KOPT-K1 (cell line): Measurements from ENCODE around the gene PCDHGC4.

Source experiments
- H3K27ac ChIP-seq: fragments of 200-600 bp; sonication (generic); 2 replicates; pipeline ENCODE4 v1.5.1; 2016; ENCODE audit warnings: antibody characterized with exemption, mild to moderate bottlenecking, low read depth, low read length; ENCODE audit not compliant: poor library complexity, severe bottlenecking
- H3K36me3 ChIP-seq: fragments of 200-600 bp; sonication (generic); 2 replicates; pipeline ENCODE4 v1.5.1; 2017; ENCODE audit warnings: antibody characterized with exemption, mild to moderate bottlenecking, low read length, moderate library complexity; ENCODE audit not compliant: insufficient read depth
- H3K9me3 ChIP-seq: fragments of 200-600 bp; sonication (generic); 2 replicates; pipeline ENCODE4 v1.5.1; 2017; ENCODE audit warnings: antibody characterized with exemption, low read length, mild to moderate bottlenecking; ENCODE audit not compliant: insufficient read depth, poor library complexity, severe bottlenecking

Gene PCDHGC4

DNA sequence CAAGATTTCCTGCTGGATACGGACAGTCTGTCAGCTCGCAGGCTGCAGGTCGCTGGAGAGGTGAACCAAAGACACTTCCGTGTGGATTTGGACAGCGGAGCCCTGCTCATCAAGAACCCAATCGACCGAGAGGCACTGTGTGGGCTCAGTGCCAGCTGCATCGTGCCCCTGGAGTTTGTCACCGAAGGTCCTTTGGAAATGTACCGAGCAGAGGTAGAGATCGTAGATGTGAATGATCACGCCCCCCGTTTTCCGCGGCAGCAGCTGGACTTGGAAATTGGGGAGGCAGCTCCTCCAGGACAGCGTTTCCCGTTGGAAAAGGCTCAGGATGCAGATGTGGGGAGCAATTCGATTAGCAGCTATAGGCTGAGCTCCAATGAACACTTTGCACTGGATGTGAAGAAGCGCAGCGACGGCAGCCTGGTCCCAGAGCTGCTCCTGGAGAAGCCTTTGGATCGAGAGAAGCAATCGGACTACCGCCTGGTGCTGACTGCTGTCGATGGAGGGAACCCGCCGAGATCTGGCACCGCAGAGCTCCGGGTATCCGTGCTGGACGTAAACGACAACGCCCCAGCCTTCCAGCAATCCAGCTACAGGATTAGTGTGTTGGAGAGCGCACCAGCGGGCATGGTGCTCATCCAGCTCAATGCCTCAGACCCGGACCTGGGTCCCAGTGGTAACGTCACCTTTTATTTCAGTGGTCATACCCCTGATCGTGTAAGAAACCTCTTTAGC is 658 bp downstream of the PCDHGC4 start:
- Histone ChIP-seq H3K27ac (no peak overlapping the region), H3K9me3 (peaks cover 8% of the 10 kb centered on the region), H3K36me3 (no peaks in the 10 kb centered on the region)

DNA sequence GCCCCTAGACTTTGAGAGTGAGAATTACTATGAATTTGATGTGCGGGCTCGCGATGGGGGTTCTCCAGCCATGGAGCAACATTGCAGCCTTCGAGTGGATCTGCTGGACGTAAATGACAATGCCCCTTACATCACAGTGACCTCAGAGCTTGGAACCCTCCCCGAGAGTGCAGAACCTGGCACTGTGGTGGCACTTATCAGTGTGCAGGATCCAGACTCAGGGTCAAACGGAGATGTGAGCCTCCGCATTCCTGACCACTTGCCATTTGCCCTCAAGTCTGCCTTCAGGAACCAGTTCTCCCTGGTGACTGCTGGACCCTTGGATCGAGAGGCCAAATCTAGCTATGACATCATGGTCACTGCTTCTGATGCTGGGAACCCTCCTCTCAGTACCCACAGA is 1.3 kb downstream of the PCDHGC4 start:
- no peak overlapping the region for H3K27ac ChIP-seq
- no peaks in the 10 kb centered on the region for H3K36me3 ChIP-seq
- H3K9me3 ChIP-seq: peaks cover 8% of the 10 kb centered on the region

DNA sequence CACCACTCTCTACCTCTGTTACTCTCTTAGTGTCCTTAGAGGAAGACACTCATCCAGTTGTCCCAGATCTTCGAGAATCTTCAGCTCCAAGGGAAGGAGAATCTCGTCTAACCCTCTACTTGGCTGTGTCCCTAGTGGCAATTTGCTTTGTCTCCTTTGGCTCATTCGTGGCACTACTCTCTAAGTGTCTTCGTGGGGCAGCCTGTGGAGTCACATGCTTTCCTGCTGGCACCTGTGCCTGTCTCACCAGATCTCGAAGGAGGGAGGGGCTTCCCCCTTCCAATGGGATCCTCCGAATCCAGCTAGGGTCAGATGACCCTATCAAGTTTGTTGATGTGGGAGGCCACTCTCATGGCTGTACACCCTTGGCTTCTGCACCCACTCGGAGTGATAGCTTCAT is 2.3 kb downstream of the PCDHGC4 start:
- Histone ChIP-seq H3K9me3 (peaks cover 8% of the 10 kb centered on the region), H3K27ac (no peak overlapping the region), H3K36me3 (no peaks in the 10 kb centered on the region)

DNA sequence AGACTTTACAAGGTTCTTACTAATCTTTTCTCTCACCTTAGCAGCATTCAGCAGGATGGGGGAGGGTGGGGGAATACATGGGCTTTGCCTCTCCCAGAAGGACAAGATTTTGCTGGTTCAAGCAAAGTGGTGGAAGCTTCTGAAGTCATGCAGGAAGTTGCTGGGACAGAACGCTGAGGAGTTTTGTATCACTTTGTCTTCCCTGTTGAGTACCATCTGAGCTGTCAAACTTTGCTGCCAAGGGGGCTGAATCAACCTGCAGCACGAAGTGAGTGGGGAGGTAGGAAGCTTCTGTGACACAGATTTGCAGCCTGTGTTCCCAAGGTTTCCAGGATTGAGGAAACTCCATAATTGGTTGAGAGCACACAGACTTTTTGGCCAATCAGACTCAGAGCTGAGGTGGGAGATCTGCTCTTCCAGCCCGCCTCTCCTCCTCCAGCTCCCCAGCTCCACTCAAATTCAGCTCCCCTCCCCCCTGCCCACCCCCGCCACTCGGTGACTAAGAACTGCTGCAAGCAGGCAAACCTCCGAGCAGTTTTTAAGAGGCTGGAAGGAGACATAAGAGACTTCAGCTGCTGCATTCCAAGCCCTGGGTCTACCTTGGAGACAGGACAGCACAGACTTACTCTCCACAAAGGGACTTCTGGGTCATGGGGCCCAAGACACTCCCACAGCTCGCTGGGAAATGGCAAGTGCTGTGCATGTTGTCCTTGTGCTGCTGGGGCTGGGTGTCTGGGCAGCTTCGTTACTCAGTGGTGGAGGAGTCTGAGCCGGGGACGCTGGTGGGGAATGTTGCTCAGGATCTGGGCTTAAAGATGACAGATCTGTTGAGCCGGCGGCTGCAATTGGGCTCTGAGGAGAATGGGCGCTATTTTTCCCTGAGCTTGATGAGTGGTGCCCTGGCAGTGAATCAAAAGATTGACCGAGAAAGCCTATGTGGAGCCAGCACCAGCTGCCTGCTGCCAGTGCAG is 4.0 kb downstream of the PCDHGC4 start, which contains the start of gene PCDHGC5:
Gene PCDHGC5, plus strand, starts transcription at position 491 of the 971 bp plus-strand sequence. Its CDS starts 160 bp downstream, at position 651.
- H3K36me3 ChIP-seq: no peaks in the 10 kb centered on the region
- no peak within 1 kb of the TSS for H3K27ac ChIP-seq
- H3K9me3 ChIP-seq: peaks cover 8% of the 10 kb centered on the region

DNA sequence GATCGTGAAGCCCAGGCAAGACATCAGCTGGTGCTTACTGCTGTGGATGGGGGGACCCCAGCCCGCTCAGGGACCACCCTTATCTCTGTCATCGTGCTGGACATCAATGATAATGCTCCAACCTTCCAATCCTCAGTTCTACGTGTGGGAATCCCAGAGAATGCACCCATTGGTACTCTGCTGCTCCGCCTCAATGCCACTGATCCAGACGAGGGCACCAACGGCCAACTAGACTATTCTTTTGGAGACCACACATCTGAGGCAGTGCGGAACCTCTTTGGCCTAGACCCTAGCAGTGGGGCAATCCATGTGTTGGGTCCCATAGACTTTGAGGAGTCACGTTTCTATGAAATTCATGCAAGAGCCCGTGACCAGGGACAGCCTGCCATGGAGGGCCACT is 5.0 kb downstream of the PCDHGC4 start:
- H3K27ac ChIP-seq: no peak overlapping the region
- no peaks in the 10 kb centered on the region for H3K36me3 ChIP-seq
- peaks cover 8% of the 10 kb centered on the region for H3K9me3 ChIP-seq

DNA sequence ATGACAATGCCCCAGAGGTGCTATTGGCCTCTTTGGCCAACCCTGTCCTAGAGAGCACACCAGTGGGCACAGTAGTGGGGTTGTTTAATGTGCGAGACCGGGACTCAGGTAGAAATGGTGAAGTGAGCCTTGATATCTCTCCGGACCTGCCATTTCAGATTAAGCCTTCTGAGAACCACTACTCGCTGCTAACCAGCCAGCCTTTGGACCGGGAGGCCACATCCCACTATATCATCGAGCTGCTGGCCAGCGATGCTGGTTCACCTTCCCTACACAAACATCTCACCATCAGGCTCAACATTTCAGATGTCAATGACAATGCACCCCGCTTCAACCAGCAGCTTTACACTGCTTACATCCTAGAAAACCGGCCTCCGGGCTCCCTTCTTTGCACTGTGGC is 5.4 kb downstream of the PCDHGC4 start:
- no peaks in the 10 kb centered on the region for H3K36me3 ChIP-seq
- H3K9me3 ChIP-seq: peaks cover 5% of the 10 kb centered on the region
- H3K27ac ChIP-seq: no peak overlapping the region

DNA sequence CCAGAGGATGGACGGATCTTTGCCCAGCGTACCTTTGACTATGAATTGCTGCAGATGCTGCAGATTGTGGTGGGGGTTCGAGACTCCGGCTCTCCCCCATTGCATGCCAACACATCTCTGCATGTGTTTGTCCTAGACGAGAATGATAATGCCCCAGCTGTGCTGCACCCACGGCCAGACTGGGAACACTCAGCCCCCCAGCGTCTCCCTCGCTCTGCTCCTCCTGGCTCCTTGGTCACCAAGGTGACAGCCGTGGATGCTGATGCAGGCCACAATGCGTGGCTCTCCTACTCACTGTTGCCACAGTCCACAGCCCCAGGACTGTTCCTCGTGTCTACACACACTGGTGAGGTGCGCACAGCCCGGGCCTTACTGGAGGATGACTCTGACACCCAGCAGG is 5.9 kb downstream of the PCDHGC4 start:
- Histone ChIP-seq H3K36me3 (no peaks in the 10 kb centered on the region), H3K9me3 (peaks cover under 1% of the 10 kb centered on the region), H3K27ac (no peak overlapping the region)

DNA sequence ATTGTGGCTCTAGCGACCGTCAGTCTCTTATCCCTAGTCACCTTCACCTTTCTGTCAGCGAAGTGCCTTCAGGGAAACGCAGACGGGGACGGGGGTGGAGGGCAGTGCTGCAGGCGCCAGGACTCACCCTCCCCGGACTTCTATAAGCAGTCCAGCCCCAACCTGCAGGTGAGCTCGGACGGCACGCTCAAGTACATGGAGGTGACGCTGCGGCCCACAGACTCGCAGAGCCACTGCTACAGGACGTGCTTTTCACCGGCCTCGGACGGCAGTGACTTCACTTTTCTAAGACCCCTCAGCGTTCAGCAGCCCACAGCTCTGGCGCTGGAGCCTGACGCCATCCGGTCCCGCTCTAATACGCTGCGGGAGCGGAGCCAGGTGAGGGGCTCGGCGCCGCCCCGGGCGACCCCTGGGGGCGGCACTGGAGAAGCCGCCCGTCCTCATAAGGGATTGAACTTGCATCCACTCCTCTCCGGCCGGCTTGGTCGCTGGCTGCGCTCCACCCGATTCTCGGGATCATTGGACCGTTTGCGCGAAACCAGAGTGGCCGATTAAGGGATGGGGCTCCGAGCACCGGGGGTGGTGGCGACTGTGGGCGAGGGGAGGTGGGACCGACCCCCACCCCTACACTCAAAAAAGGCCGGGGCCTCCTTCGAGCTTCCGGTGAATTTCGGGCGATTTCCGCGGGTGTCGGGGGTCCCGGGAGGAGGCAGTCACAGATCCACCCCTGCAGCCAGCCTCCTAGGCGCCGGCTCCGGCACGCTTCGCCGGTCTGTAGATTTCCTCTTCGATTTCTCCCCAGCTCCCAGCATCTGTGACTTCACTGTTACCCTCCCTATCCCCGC is 6.7 kb downstream of the PCDHGC4 start:
- H3K27ac ChIP-seq: no peak overlapping the region
- no peaks in the 10 kb centered on the region for H3K36me3 ChIP-seq

DNA sequence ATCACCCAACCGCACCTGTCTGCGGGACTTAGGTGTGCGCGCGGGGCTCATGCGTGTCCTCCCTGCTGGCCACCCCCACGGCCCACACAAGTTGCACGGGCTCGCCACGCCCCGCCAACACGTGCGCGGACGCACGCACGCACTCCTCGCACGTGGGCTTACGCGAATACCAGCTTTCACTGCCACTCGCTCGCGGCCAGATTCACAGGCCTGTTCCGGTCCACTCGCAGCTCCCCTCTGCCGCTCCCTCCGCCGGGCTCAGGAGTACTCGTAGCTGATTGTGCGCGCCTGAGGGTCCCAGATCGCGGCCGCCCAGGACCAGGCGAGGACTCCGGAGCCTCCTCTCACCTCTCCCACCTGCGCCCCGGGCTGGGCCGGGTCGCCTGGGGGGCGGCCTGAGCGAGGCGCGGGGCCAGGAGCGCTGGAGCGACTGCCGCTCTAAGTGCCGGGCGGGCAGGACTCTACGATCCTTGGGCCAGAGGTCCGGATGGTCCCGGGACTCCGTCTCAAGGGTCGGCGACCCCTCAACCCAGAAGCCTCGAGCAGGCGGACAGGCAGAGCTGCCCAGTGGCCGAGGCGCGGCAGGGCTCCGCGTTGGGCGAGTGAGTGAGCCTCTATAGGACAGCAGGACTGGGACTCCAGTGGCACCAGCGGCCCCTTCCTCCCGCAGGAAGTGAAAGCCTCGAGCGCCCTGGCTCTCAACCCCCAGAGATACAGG is 7.5 kb downstream of the PCDHGC4 start:
- Histone ChIP-seq H3K36me3 (no peaks in the 10 kb centered on the region), H3K9me3 (no peaks in the 10 kb centered on the region), H3K27ac (no peak overlapping the region)

More for the DNA sequence above, 6.7 kb downstream of the PCDHGC4 start:
- no peaks in the 10 kb centered on the region for H3K9me3 ChIP-seq

DNA sequence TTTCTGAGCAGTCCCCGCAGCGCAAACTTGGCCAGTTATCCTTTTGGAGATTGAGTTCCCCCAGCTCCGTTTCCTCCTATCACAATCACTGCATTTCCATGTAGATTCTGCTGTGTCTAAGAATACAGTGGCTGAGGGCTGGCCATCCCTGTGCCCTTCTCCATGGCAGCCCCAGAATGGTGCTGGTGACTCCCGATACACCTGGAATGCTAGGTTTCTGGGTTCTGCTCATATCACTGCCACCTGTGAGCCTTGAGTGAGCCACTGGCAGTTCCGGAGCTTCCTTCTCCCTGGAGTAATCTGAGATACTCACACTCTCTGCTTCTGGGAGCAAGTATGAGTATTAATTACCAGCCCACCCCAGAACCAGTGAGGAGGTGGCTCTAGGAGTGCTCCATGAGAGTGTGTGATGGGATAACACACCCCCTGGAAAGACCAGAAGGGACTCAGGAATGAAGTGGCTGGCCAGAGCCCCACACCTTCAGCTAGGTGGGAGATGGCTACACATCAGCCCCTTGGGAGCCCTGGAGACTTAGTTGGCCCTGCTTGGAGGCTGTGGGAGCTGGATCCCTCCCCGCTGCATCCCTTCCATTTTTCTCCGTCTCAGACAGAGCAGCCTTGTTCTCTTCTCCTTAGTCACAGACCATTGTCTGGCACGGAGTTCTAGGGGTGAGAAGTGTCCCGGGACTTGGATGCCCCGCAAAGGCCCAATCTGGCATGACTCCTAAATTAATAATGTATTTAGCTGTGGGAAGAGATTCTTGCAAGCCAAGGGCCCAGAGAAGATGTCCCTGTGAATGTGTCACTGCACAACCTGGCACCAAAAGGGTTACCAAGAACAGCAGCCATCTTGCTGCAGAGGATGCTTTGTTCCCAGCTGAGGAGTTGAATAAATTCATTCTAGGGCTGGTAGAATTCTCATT is 8.9 kb downstream of the PCDHGC4 start:
- Histone ChIP-seq H3K36me3 (no peaks in the 10 kb centered on the region), H3K27ac (no peak overlapping the region), H3K9me3 (no peaks in the 10 kb centered on the region)

DNA sequence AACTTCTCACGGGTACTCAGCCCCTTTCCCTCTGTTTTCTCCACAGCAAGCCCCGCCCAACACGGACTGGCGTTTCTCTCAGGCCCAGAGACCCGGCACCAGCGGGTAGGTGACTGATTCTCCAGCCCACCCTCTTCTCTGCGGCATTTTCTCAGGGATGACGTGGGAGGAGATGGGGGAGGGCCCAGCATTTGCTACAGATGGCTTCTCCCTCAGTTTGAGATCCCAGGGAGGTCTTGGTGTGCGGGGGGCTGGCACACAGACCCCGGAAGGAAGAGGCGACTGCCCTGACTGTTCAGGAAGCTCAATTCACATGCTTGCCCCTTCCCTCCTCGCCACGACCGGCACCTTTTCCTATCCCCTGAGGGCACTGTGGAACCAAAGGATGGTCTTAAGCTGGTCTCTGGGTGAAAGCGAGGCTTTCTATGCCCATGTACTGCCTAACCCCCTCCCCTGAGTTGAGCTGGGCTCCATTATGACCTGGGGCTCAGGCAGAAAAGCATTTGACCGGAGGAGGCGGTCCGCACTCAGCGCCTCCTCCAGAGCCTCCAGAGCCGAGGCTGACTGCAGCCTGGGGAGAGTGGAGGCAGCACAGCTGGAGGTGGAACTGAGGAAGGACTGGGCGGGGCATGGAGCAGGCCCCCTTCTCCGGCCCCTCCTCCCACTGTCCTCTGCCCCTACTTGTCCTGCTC is 10.1 kb downstream of the PCDHGC4 start:
- no peaks in the 10 kb centered on the region for H3K9me3 ChIP-seq
- H3K27ac ChIP-seq: no peak overlapping the region
- no peaks in the 10 kb centered on the region for H3K36me3 ChIP-seq

DNA sequence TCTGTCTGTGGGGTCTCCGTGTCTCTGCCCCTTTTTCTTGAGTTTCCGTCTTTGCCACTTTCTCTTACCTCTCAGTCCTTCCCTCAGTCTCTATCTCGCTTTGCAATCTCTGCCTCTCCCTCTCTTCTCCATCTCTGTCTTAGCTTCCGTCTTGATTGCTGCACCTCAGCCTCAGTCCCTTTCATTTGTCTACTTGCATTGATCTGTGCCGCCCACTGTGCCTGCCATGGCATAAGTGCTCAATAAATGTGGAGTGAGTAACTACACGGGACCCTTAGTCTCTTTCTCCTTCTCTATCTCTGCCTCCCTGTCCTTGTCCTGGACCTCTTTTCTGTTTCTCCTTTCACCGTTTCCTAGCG is 10.6 kb downstream of the PCDHGC4 start:
- no peaks in the 10 kb centered on the region for H3K36me3 ChIP-seq
- H3K27ac ChIP-seq: no peak overlapping the region
- H3K9me3 ChIP-seq: no peaks in the 10 kb centered on the region

DNA sequence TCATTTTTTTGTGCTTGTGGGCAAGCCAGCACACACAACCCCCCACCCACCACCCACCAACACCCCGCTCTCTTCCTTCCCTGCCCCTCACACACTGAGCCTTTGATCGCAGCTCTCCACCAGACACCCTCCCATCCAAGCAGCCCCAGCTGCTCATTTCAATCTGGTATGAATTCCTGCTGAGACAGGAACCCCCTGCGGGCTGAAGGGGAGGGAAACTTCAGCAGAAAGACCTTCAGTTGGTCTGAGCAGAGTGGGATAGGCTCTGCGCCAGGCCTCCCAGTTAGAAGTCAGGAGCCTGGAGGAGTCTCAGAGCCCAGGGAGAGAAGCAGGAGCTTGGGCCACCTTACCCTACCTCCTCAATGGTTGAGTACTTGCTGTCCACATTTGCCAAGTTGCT is 11.2 kb downstream of the PCDHGC4 start:
- no peaks in the 10 kb centered on the region for H3K36me3 ChIP-seq
- no peaks in the 10 kb centered on the region for H3K9me3 ChIP-seq
- H3K27ac ChIP-seq: no peak overlapping the region
